Measurements from ENCODE around the gene LRRC36.

DNA sequence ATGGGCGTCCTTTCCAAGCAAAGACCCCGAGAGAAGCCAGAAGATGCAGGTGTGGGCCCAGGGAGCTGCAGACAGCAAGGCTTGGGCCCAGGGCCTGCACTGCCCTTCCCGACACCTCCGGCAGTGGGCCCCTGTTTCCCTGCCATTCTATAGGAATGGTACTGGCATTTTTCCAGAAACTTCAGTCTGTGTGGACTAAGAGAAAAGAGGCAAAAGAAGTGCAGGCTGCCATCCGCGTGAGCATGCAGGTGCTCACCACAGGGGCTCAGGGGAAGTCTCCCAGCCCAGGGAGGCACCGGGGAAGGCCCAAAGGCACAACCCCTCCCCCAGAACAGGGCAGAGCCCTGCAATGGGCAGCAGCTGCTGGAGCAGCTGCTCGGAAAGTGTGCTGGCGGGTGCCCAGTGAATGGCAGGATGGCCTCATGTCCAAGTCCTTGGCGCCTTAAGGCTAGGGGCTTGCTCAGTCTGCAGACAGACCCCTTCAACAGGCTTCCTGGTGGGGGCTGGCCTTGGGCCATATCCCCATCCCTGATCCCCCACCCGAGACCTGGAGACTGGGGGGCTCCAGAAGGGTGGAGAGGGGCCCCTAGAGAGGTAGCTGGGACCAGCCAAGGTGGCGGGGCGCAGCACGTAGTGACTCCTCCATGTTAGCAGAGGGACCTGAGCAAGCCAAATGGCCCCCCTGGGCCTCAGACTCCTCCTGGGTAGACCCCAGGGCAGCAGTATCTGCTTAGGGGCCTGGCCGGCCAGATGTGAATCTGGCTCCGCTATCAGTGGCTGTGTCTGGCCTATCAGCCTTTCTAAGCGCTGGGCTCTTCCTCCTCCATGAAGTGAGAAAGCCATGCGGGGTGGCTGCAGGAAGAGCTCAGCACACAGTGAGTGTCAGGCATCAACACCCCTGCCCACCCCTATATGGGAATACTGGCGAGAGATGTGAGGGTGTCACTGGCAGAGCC lies 73.4 kb downstream of the LRRC36 start:
- TF ChIP-seq, protein P1, sequence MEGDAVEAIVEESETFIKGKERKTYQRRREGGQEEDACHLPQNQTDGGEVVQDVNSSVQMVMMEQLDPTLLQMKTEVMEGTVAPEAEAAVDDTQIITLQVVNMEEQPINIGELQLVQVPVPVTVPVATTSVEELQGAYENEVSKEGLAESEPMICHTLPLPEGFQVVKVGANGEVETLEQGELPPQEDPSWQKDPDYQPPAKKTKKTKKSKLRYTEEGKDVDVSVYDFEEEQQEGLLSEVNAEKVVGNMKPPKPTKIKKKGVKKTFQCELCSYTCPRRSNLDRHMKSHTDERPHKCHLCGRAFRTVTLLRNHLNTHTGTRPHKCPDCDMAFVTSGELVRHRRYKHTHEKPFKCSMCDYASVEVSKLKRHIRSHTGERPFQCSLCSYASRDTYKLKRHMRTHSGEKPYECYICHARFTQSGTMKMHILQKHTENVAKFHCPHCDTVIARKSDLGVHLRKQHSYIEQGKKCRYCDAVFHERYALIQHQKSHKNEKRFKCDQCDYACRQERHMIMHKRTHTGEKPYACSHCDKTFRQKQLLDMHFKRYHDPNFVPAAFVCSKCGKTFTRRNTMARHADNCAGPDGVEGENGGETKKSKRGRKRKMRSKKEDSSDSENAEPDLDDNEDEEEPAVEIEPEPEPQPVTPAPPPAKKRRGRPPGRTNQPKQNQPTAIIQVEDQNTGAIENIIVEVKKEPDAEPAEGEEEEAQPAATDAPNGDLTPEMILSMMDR (IDR thresholded peaks at IDR 0.05), result no peak
- no peak for TF ChIP-seq EP300 (IDR thresholded peaks at IDR 0.05)
